H54 (cell line): ENCODE results near the gene FAM228B.
"Not testable (repeated sequence)": the region's sequence is repeated elsewhere in the genome, so short reads cannot be mapped to it uniquely, and the experiment has no call there.

Experiments
- DNase-seq: peaks from one replicate; pipeline ENCODE4 v3.0.0; 2011; ENCODE audit warnings: low spot score, mixed read lengths; ENCODE audit not compliant: insufficient read length
- FAIRE-seq: peaks from 3 replicates; lab custom pipeline; 2011; peaks lifted over from hg19 to GRCh38; lab: Jason Lieb, UNC
- POLR2A ChIP-seq: IDR thresholded peaks from 2 replicates; pipeline ENCODE4 v1.6.1; 2011; ENCODE audit warnings: low read depth, mild to moderate bottlenecking, low read length

Gene FAM228B

DNA sequence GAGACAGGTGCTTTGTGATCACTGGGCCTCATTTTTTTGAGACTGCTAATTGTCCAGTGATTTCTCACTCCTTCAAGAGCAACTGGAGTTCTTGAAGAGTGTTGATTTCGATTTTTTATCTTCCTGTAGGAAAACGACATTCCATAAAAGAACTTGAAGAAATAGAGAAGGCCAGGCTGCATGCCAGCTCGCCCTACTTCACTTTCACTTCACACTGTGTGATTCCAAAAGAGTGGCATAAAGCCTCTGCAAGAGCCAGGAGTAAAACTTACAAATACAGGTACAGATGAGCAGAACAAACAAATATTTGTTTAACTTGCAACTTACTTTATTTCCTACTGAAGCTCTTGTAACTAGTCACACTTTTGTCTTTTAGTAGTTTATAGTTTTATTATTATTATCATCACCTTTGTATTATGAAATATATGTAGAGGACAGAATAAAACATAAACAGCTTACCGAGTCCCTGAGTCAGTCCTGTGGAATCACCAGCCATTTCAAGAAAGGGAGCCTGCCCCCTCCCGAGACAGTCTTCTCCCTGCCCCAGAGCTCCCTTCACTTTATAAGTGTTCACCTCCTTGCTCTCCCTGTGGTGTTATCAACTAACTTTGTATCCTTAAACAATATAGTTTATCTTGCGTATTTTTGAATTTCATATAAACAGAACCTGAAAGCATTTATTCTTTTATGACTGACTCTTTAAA, 60.2 kb downstream of the FAM228B start:
- no peak for DNase-seq
- TF ChIP-seq POLR2A = no peak

GRCh38 chr2:24189551-24189950, 66.3 kb downstream of the FAM228B start:
- no peak for FAIRE-seq
- TF ChIP-seq POLR2A = no peak

More for the DNA sequence above, 60.2 kb downstream of the FAM228B start:
- no peak for FAIRE-seq

DNA sequence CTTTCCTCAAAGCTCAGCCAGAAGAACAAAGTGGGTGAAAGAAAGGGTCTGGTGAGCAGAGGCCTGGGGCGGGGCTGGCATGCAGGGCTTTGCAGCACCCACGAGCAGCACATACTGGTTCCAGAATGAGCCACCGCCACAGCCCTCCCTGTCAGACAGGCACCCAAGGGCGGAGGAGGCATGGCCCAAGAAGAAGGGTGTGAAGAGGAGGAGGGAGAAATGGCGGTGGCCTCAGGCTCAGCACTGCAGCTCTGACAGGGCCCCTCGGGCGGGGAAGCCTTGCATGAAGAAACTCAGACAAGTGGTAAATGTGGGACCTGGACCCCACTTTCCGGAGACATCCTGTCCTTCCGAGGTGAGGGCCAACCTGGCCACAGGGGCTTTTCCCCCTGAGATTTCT, 67.2 kb downstream of the FAM228B start:
- no peak for FAIRE-seq
- no peak for DNase-seq
- no peak for TF ChIP-seq POLR2A

More at GRCh38 chr2:24189551-24189950, 66.3 kb downstream of the FAM228B start:
- no peak for DNase-seq

- DNase-seq = no peak
- TF ChIP-seq POLR2A = no peak
- FAIRE-seq = no peak
These were observed 67.9 kb downstream of the FAM228B start for GRCh38 chr2:24191156-24191555.

GRCh38 chr2:24191848-24192247, 68.6 kb downstream of the FAM228B start:
- TF ChIP-seq POLR2A = no peak
- FAIRE-seq (no peak), DNase-seq (no peak)

GRCh38 chr2:24197213-24197612, 73.9 kb downstream of the FAM228B start:
- FAIRE-seq, DNase-seq: not testable (repeated sequence)

GRCh38 chr2:24199968-24200590, 76.8 kb downstream of the FAM228B start:
- FAIRE-seq (no peak), DNase-seq (no peak)
- TF ChIP-seq POLR2A = no peak

GRCh38 chr2:24200799-24201198, 77.5 kb downstream of the FAM228B start:
- no peak for TF ChIP-seq POLR2A
- no peak for FAIRE-seq

DNA sequence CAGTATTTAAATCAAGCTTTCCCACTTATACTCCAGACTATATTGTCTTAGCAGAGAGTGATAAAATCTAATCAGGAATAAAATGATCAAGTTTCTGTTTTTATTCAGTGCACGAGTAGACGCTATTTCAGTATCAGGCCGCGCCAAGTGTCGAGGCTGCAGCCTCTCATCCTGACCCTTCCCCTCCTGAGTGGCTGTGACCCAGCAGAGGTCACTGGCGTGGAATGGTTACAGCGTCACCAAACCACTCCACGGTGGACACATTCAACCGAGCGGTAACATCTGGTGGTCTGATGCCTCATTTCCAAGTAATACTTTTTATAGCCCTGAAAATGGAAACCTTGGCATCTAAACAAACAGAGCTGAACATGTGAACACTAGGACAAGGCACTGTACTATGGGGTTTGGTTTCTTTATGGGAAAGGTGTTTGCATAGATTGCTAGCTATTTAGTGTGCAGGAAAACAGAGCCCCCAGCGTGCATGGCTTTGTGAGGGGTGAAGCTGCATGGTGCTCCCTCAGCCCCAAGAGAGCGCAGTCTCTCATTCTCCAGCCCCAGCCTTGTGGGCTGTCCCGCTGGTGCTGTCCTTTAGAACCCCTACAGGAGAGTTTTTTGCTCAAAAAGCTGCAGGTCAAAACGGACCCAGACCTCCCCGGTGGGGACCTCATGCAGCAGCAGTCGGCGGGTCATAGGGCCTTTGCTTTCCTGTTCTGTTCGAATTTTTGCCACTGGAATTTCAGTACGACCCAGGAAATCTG, 79.9 kb downstream of the FAM228B start:
- DNase-seq (no peak), FAIRE-seq (no peak)
- TF ChIP-seq POLR2A = no peak

More at GRCh38 chr2:24200799-24201198, 77.5 kb downstream of the FAM228B start:
- DNase-seq = no peak

GRCh38 chr2:24203787-24204150, 80.5 kb downstream of the FAM228B start:
- TF ChIP-seq POLR2A = no peak
- DNase-seq = no peak
- no peak for FAIRE-seq

DNA sequence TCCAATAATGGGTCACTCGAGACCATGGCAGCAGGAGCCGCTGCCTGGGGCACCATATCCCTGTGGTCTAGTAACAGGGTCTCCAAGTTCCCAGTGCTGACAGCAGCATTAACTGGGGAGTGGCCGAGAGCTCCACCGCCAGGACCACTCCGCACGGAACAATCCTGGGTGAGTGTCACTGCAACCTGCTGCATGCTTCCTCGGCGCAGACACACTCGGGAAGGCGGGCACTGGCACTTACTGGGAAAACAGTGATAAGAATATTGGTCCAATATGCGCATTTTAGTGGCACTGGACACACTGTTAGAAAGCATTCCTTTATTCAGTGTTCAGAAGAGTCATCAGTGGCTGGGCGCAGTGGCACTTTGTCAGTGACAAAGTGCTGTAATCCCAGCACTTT, 81.2 kb downstream of the FAM228B start:
- FAIRE-seq (no peak), DNase-seq (no peak)
- TF ChIP-seq POLR2A = no peak

GRCh38 chr2:24205131-24205530, 81.9 kb downstream of the FAM228B start:
- FAIRE-seq (no peak), DNase-seq (no peak)
- TF ChIP-seq POLR2A = no peak

DNA sequence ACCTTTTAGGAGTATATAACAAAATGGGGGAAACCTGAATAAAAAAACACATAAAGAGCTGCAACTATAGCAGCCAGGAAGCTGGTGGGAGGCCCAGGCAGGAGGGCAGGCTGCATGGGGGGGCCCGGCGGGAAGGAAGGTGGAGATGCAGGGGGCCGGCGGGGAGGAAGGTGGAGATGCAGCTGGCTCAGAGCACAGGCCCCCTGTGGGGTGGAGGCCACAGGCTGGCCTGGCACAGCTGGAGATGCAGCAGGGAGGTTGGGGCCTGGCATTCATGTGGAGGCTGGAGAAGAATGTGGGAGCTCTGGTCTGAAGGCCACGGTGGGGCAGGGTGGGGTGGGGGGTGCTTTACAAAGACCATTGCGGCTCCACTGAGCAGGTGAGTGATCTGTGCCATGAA, 83.0 kb downstream of the FAM228B start:
- no peak for DNase-seq

GRCh38 chr2:24206714-24207113, 83.4 kb downstream of the FAM228B start:
- TF ChIP-seq POLR2A = no peak
- FAIRE-seq = no peak
- DNase-seq = no peak

More for the DNA sequence above, 83.0 kb downstream of the FAM228B start:
- TF ChIP-seq POLR2A = no peak
- no peak for FAIRE-seq

GRCh38 chr2:24207359-24207758, 84.1 kb downstream of the FAM228B start:
- FAIRE-seq (no peak), DNase-seq (no peak)
- TF ChIP-seq POLR2A = no peak
